A673 (cell line): ENCODE data around the gene NPFF.

Source experiments
- EZH2 ChIP-seq: fragments of 200-600 bp; sonication (generic); IDR thresholded peaks from 2 replicates; pipeline ENCODE4 v1.6.1; 2017; ENCODE audit warnings: borderline replicate concordance, low read depth, mild to moderate bottlenecking, mixed read lengths, antibody characterized with exemption, low read length; ENCODE audit not compliant: poor library complexity, severe bottlenecking
- TF ChIP-seq, protein P1 (sequence below): fragments of 300-800, 200-600 bp; sonication (generic); conservative IDR thresholded peaks from 2 replicates; pipeline ENCODE4 v1.5.1; 2017; ENCODE audit warnings: low read depth, mild to moderate bottlenecking, antibody characterized with exemption, low read length, moderate library complexity, mixed read lengths

DNA sequence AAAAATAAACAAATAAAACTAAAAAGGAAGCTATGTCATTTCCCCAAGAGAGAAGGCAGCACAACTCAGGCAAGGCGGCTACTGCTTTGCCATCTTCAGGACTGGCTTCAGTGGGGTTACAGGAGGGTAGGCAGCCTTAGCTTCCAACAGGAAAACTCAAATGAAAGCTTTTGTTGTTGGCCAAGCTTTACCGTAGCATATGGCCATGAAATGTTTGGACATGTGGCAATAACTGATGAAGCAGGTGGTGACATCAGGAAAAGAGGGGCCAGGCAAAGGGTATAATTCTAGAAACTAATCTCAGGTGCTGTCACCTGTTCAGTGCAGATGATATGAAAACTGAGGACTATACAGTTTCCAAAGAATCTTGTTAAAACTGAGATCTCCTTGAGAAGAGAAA, 22.8 kb upstream of the NPFF start:
- TF ChIP-seq, protein P1, sequence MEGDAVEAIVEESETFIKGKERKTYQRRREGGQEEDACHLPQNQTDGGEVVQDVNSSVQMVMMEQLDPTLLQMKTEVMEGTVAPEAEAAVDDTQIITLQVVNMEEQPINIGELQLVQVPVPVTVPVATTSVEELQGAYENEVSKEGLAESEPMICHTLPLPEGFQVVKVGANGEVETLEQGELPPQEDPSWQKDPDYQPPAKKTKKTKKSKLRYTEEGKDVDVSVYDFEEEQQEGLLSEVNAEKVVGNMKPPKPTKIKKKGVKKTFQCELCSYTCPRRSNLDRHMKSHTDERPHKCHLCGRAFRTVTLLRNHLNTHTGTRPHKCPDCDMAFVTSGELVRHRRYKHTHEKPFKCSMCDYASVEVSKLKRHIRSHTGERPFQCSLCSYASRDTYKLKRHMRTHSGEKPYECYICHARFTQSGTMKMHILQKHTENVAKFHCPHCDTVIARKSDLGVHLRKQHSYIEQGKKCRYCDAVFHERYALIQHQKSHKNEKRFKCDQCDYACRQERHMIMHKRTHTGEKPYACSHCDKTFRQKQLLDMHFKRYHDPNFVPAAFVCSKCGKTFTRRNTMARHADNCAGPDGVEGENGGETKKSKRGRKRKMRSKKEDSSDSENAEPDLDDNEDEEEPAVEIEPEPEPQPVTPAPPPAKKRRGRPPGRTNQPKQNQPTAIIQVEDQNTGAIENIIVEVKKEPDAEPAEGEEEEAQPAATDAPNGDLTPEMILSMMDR: no peak
- TF ChIP-seq EZH2: no peak
